SJCRH30 (cell line): ENCODE measurements around the gene TAP2. TPM values are rescaled to one million over a fixed set of nuclear protein-coding genes. Genes with fewer than 3 reads are reported as not detected.

Experiments used
- DNase-seq, 2 experiments: peaks; one replicate each; pipeline ENCODE4 v3.0.0-alpha.2; 2015 to 2020
- H3K27ac ChIP-seq: fragments of 250-450 bp; sonication (Bioruptor Pico); 2 replicates; pipeline ENCODE4 v1.5.1; 2020; ENCODE audit warnings: mild to moderate bottlenecking, moderate library complexity
- H3K27me3 ChIP-seq: fragments of 250-450 bp; sonication (Bioruptor Pico); 2 replicates; pipeline ENCODE4 v1.5.1; 2020; ENCODE audit warnings: mild to moderate bottlenecking, moderate library complexity
- H3K36me3 ChIP-seq: fragments of 250-450 bp; sonication (Bioruptor Pico); 2 replicates; pipeline ENCODE4 v1.5.1; 2020; ENCODE audit warnings: mild to moderate bottlenecking, moderate library complexity
- H3K4me1 ChIP-seq: fragments of 250-450 bp; sonication (Bioruptor Pico); 2 replicates; pipeline ENCODE4 v1.5.1; 2020; ENCODE audit warnings: mild to moderate bottlenecking, moderate library complexity
- H3K4me3 ChIP-seq: fragments of 250-450 bp; sonication (Bioruptor Pico); 2 replicates; pipeline ENCODE4 v1.5.1; 2020; ENCODE audit warnings: mild to moderate bottlenecking, moderate library complexity
- H3K9me3 ChIP-seq: fragments of 250-450 bp; sonication (Bioruptor Pico); replicated peaks from 2 replicates; pipeline ENCODE4 v1.5.1; 2020; ENCODE audit warnings: mild to moderate bottlenecking, moderate library complexity
- total RNA-seq: library from RNA; depleted of rRNA; stranded (reverse); fragments of >200 nt; shearing (Covaris generic); gene quantifications from 2 replicates; pipeline ENCODE4 v1.2.3, GENCODE V29; 2014

The TAP2 gene
- total RNA-seq, 1 experiment from 2014 or later: 17.4 TPM

GRCh38 chr6:32865724-32866443, 27.3 kb upstream of the TAP2 start:
- Histone ChIP-seq H3K36me3 (no peaks in the 10 kb centered on the region), H3K4me1 (no peaks in the 10 kb centered on the region), H3K27ac (no peak overlapping the region), H3K27me3 (peaks cover 6% of the 10 kb centered on the region; the same call in 1 of the 2 replicates), H3K9me3 (no peaks in the 10 kb centered on the region), H3K4me3 (no peak overlapping the region)
- DNase-seq: no peak

GRCh38 chr6:32862725-32863124, 24.2 kb upstream of the TAP2 start:
- no peak overlapping the region for H3K4me3 ChIP-seq
- DNase-seq: no peak

GRCh38 chr6:32860674-32861073, 22.1 kb upstream of the TAP2 start:
- H3K27ac ChIP-seq: no peak overlapping the region
- H3K9me3 ChIP-seq: no peaks in the 10 kb centered on the region
- no peak for DNase-seq
- no peak overlapping the region for H3K4me3 ChIP-seq
- no peaks in the 10 kb centered on the region for H3K4me1 ChIP-seq
- H3K36me3 ChIP-seq: no peaks in the 10 kb centered on the region
- H3K27me3 ChIP-seq: peaks cover 10% of the 10 kb centered on the region; the same call in 1 of the 2 replicates

More at GRCh38 chr6:32862725-32863124, 24.2 kb upstream of the TAP2 start:
- Histone ChIP-seq H3K9me3 (no peaks in the 10 kb centered on the region), H3K4me1 (no peaks in the 10 kb centered on the region), H3K27ac (no peak overlapping the region), H3K36me3 (no peaks in the 10 kb centered on the region), H3K27me3 (peaks cover 9% of the 10 kb centered on the region; the same call in 1 of the 2 replicates)

- Histone ChIP-seq H3K27me3 (peaks cover 11% of the 10 kb centered on the region; the same call in 1 of the 2 replicates), H3K27ac (no peak overlapping the region), H3K36me3 (no peaks in the 10 kb centered on the region), H3K9me3 (no peaks in the 10 kb centered on the region), H3K4me1 (no peaks in the 10 kb centered on the region; the same call in 1 of the 2 replicates), H3K4me3 (no peak overlapping the region)
- DNase-seq: no peak
These were observed 19.7 kb upstream of the TAP2 start for GRCh38 chr6:32858194-32858593.

- peaks cover 2% of the 10 kb centered on the region; the same call in 1 of the 2 replicates for H3K4me1 ChIP-seq
- no peak overlapping the region for H3K4me3 ChIP-seq
- H3K9me3 ChIP-seq: no peaks in the 10 kb centered on the region
- H3K27ac ChIP-seq: no peak overlapping the region
- no peaks in the 10 kb centered on the region for H3K36me3 ChIP-seq
- peaks cover 16% of the 10 kb centered on the region for H3K27me3 ChIP-seq
- no peak for DNase-seq
These were observed 18.8 kb upstream of the TAP2 start for GRCh38 chr6:32857156-32857891.

- peaks cover 2% of the 10 kb centered on the region; the same call in 1 of the 2 replicates for H3K4me1 ChIP-seq
- DNase-seq: no peak
- H3K4me3 ChIP-seq: no peak overlapping the region
- peaks cover 16% of the 10 kb centered on the region for H3K27me3 ChIP-seq
- no peaks in the 10 kb centered on the region for H3K9me3 ChIP-seq
- H3K27ac ChIP-seq: no peak overlapping the region
- no peaks in the 10 kb centered on the region for H3K36me3 ChIP-seq
These were observed 17.1 kb upstream of the TAP2 start for GRCh38 chr6:32855467-32856174.

GRCh38 chr6:32854376-32855178, 16.0 kb upstream of the TAP2 start:
- DNase-seq: no peak

GRCh38 chr6:32853541-32854375, 15.2 kb upstream of the TAP2 start, which contains the start of the genes PSMB9 and TAP1:
Gene PSMB9 (plus strand): TSS chr6:32854192. CDS start chr6:32854230, 38 bp downstream.
Gene TAP1 (minus strand): TSS chr6:32853704. CDS start chr6:32853636, 68 bp downstream.
- Histone ChIP-seq H3K4me3 (peak within 1 kb of the TSS; percentile 58), H3K27ac (no peak within 1 kb of the TSS), H3K4me1 (peaks cover 2% of the 10 kb centered on the region; the same call in 1 of the 2 replicates), H3K9me3 (no peaks in the 10 kb centered on the region), H3K36me3 (no peaks in the 10 kb centered on the region), H3K27me3 (peaks cover 19% of the 10 kb centered on the region)
- peak; percentile 79 to 81 for DNase-seq

More at GRCh38 chr6:32854376-32855178, 16.0 kb upstream of the TAP2 start:
- Histone ChIP-seq H3K36me3 (no peaks in the 10 kb centered on the region), H3K27me3 (peaks cover 19% of the 10 kb centered on the region), H3K9me3 (no peaks in the 10 kb centered on the region), H3K27ac (no peak overlapping the region), H3K4me3 (peak overlapping the region; percentile 58), H3K4me1 (peaks cover 2% of the 10 kb centered on the region; the same call in 1 of the 2 replicates)

- Histone ChIP-seq H3K36me3 (no peaks in the 10 kb centered on the region), H3K4me3 (peak overlapping the region; percentile 58), H3K27ac (no peak overlapping the region), H3K4me1 (peaks cover 2% of the 10 kb centered on the region; the same call in 1 of the 2 replicates), H3K27me3 (peaks cover 19% of the 10 kb centered on the region), H3K9me3 (no peaks in the 10 kb centered on the region)
- DNase-seq: peak in 1 of 2 experiments; percentile 9
These were observed 14.5 kb upstream of the TAP2 start for GRCh38 chr6:32852844-32853540.

GRCh38 chr6:32852018-32852843, 13.7 kb upstream of the TAP2 start:
- H3K9me3 ChIP-seq: no peaks in the 10 kb centered on the region
- DNase-seq: no peak
- H3K27me3 ChIP-seq: peaks cover 17% of the 10 kb centered on the region
- H3K4me3 ChIP-seq: no peak overlapping the region
- no peaks in the 10 kb centered on the region for H3K36me3 ChIP-seq
- peaks cover 2% of the 10 kb centered on the region; the same call in 1 of the 2 replicates for H3K4me1 ChIP-seq
- no peak overlapping the region for H3K27ac ChIP-seq

GRCh38 chr6:32851025-32851424, 12.5 kb upstream of the TAP2 start:
- no peak overlapping the region for H3K27ac ChIP-seq
- H3K4me3 ChIP-seq: no peak overlapping the region
- H3K27me3 ChIP-seq: peaks cover 17% of the 10 kb centered on the region
- peaks cover 2% of the 10 kb centered on the region; the same call in 1 of the 2 replicates for H3K4me1 ChIP-seq
- no peaks in the 10 kb centered on the region for H3K36me3 ChIP-seq
- H3K9me3 ChIP-seq: no peaks in the 10 kb centered on the region
- no peak for DNase-seq

GRCh38 chr6:32849126-32849525, 10.6 kb upstream of the TAP2 start:
- Histone ChIP-seq H3K27me3 (peaks cover 19% of the 10 kb centered on the region), H3K4me1 (peaks cover 2% of the 10 kb centered on the region; the same call in 1 of the 2 replicates), H3K27ac (no peak overlapping the region), H3K4me3 (no peak overlapping the region), H3K9me3 (no peaks in the 10 kb centered on the region), H3K36me3 (no peaks in the 10 kb centered on the region)
- no peak for DNase-seq
